RWPE2 (cell line): ENCODE data around the gene SETBP1.

Source experiments
- ATAC-seq: fragments of 200-7000 bp; cut with Tn5 transposase; 3 replicates; pipeline ENCODE4 v1.9.1; 2021; ENCODE audit warnings: low read depth
- DNase-seq: peaks from one replicate; pipeline ENCODE4 v3.0.0-alpha.2; 2020; ENCODE audit warnings: low spot score
- H3K27ac ChIP-seq: fragments of 450-650 bp; 2 replicates; pipeline ENCODE4 v1.5.1; 2017; ENCODE audit warnings: mild to moderate bottlenecking; ENCODE audit not compliant: poor library complexity, severe bottlenecking
- H3K27me3 ChIP-seq: fragments of 250-450 bp; sonication (Bioruptor Pico); 2 replicates; pipeline ENCODE4 v1.5.1; 2021; ENCODE audit warnings: mild to moderate bottlenecking, moderate library complexity; ENCODE audit not compliant: insufficient read depth, poor library complexity, severe bottlenecking
- H3K36me3 ChIP-seq: fragments of 250-450 bp; sonication (Bioruptor Pico); 2 replicates; pipeline ENCODE4 v1.5.1; 2020; ENCODE audit warnings: low read depth, mild to moderate bottlenecking, moderate library complexity
- H3K4me1 ChIP-seq: fragments of 250-450 bp; sonication (Bioruptor Pico); 2 replicates; pipeline ENCODE4 v1.5.1; 2021; ENCODE audit warnings: mild to moderate bottlenecking, moderate library complexity; ENCODE audit not compliant: insufficient read depth, poor library complexity, severe bottlenecking
- H3K4me3 ChIP-seq: fragments of 250-450 bp; sonication (Bioruptor Pico); 2 replicates; pipeline ENCODE4 v1.5.1; 2021; ENCODE audit warnings: mild to moderate bottlenecking, moderate library complexity; ENCODE audit not compliant: severe bottlenecking
- H3K9me3 ChIP-seq: fragments of 250-450 bp; sonication (Bioruptor Pico); 2 replicates; pipeline ENCODE4 v1.5.1; 2021; ENCODE audit warnings: mild to moderate bottlenecking, moderate library complexity; ENCODE audit not compliant: severe bottlenecking
- CTCF ChIP-seq: fragments of 450-650 bp; IDR thresholded peaks from one replicate; pipeline ENCODE4 v1.5.1; 2017; ENCODE audit warnings: mild to moderate bottlenecking, moderate library complexity; ENCODE audit not compliant: poor library complexity, severe bottlenecking

Gene SETBP1

GRCh38 chr18:44759925-44760342 lies 79.2 kb downstream of the SETBP1 start:
- ATAC-seq: no peak
- Histone ChIP-seq H3K36me3 (0 out of 2 replicates have a peak, but pooled peaks cover 4% of the 10 kb centered on the region), H3K27me3 (no peaks in the 10 kb centered on the region), H3K4me3 (no peak overlapping the region), H3K4me1 (no peaks in the 10 kb centered on the region), H3K9me3 (no peaks in the 10 kb centered on the region), H3K27ac (no peak overlapping the region)
- no peak for TF ChIP-seq CTCF
- DNase-seq: no peak

- no peaks in the 10 kb centered on the region for H3K27me3 ChIP-seq
- no peaks in the 10 kb centered on the region for H3K4me1 ChIP-seq
- no peak overlapping the region for H3K4me3 ChIP-seq
- DNase-seq: no peak
- TF ChIP-seq CTCF: no peak
- 0 out of 2 replicates have a peak, but pooled peaks cover 4% of the 10 kb centered on the region for H3K36me3 ChIP-seq
- no peak for ATAC-seq
- H3K9me3 ChIP-seq: no peaks in the 10 kb centered on the region
- no peak overlapping the region for H3K27ac ChIP-seq
Observed at GRCh38 chr18:44761812-44762211, 81.1 kb downstream of the SETBP1 start.

GRCh38 chr18:44763327-44763726 lies 82.6 kb downstream of the SETBP1 start:
- TF ChIP-seq CTCF: no peak
- ATAC-seq (no peak), DNase-seq (no peak)
- no peak overlapping the region for H3K27ac ChIP-seq
- H3K9me3 ChIP-seq: no peaks in the 10 kb centered on the region
- no peaks in the 10 kb centered on the region for H3K4me1 ChIP-seq
- no peaks in the 10 kb centered on the region for H3K27me3 ChIP-seq
- H3K36me3 ChIP-seq: 0 out of 2 replicates have a peak, but pooled peaks cover 4% of the 10 kb centered on the region
- no peak overlapping the region for H3K4me3 ChIP-seq

- 0 out of 2 replicates have a peak, but pooled peaks cover 4% of the 10 kb centered on the region for H3K36me3 ChIP-seq
- no peaks in the 10 kb centered on the region for H3K4me1 ChIP-seq
Observed at GRCh38 chr18:44764863-44765262, 84.2 kb downstream of the SETBP1 start.

More at GRCh38 chr18:44764863-44765262, 84.2 kb downstream of the SETBP1 start:
- DNase-seq: no peak
- TF ChIP-seq CTCF: no peak
- no peak overlapping the region for H3K27ac ChIP-seq
- ATAC-seq: no peak
- H3K27me3 ChIP-seq: no peaks in the 10 kb centered on the region
- no peak overlapping the region for H3K4me3 ChIP-seq
- no peaks in the 10 kb centered on the region for H3K9me3 ChIP-seq
